ENCODE measurements around the gene LRRC75A.

LRRC75A gene

GRCh38 chr17:16427020-16427419 is 65.0 kb downstream of the LRRC75A start:
- TF ChIP-seq, protein P1, sequence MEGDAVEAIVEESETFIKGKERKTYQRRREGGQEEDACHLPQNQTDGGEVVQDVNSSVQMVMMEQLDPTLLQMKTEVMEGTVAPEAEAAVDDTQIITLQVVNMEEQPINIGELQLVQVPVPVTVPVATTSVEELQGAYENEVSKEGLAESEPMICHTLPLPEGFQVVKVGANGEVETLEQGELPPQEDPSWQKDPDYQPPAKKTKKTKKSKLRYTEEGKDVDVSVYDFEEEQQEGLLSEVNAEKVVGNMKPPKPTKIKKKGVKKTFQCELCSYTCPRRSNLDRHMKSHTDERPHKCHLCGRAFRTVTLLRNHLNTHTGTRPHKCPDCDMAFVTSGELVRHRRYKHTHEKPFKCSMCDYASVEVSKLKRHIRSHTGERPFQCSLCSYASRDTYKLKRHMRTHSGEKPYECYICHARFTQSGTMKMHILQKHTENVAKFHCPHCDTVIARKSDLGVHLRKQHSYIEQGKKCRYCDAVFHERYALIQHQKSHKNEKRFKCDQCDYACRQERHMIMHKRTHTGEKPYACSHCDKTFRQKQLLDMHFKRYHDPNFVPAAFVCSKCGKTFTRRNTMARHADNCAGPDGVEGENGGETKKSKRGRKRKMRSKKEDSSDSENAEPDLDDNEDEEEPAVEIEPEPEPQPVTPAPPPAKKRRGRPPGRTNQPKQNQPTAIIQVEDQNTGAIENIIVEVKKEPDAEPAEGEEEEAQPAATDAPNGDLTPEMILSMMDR (IDR thresholded peaks at IDR 0.05; ENCODE audit: low read depth, low read length, missing control alignments): no peak
- no peak for DNase-seq (ENCODE audit: low read depth)
- no peak overlapping the region for H3K4me3 ChIP-seq (ENCODE audit: low read depth, low read length)

DNA sequence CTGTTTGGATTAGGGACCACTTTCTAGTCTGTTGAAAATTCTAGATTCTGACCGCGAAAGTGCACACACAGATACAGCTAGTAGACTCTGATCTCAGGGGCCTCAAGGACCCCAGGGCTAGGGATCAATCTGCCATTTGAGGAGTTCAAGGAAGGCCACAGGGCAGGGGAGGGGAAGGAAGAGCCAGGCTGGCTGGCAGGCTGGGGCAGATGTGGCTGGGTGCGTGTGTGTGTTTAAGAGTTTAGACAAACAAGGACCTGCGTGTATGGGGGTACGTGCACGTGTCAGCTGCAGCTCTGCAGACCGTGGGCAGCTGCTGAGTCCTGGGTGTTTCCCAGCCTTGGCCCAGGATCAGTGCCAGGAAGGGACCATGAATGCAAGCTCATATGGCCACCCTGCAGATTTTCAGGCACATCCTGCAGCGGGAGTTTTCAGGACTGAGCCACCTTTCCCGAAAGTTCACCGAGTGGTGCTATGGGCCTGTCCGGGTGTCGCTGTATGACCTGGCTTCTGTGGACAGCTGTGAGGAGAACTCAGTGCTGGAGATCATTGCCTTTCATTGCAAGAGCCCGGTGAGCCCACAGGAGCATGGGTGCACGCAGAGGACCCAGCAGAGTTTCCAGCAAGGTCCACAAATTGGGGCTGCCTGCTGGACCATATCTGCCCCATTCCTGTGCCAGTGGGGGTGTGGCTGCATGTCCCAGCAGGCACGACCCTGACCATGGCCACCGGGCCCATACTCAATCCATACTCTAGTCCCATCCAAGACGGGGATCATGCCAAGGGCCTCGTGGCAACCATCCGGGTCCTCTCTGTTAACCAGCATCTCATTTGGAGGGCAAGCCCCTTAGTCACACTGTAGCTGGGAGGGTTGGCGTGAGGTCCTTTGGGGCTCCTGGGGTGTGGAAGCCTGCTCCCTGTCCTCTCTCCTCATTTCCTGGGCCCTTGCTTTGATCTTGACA is 66.0 kb downstream of the LRRC75A start:
- TF ChIP-seq, protein P1 (IDR thresholded peaks at IDR 0.05; ENCODE audit: low read depth, low read length, missing control alignments): no peak
- H3K4me3 ChIP-seq (ENCODE audit: low read depth, low read length): no peak overlapping the region
- no peak for DNase-seq (ENCODE audit: low read depth)

GRCh38 chr17:16425202-16425601 is 66.8 kb downstream of the LRRC75A start:
- TF ChIP-seq, protein P1 (IDR thresholded peaks at IDR 0.05; ENCODE audit: low read depth, low read length, missing control alignments): no peak
- DNase-seq (ENCODE audit: low read depth): no peak
- H3K4me3 ChIP-seq (ENCODE audit: low read depth, low read length): no peak overlapping the region

GRCh38 chr17:16423226-16423872 is 68.6 kb downstream of the LRRC75A start:
- no peak overlapping the region for H3K4me3 ChIP-seq (ENCODE audit: low read depth, low read length)
- DNase-seq (ENCODE audit: low read depth): no peak
- TF ChIP-seq, protein P1 (IDR thresholded peaks at IDR 0.05; ENCODE audit: low read depth, low read length, missing control alignments): no peak

GRCh38 chr17:16422416-16422815 is 69.6 kb downstream of the LRRC75A start:
- no peak overlapping the region for H3K4me3 ChIP-seq (ENCODE audit: low read depth, low read length)
- TF ChIP-seq, protein P1 (IDR thresholded peaks at IDR 0.05; ENCODE audit: low read depth, low read length, missing control alignments): no peak
- DNase-seq (ENCODE audit: low read depth): no peak

DNA sequence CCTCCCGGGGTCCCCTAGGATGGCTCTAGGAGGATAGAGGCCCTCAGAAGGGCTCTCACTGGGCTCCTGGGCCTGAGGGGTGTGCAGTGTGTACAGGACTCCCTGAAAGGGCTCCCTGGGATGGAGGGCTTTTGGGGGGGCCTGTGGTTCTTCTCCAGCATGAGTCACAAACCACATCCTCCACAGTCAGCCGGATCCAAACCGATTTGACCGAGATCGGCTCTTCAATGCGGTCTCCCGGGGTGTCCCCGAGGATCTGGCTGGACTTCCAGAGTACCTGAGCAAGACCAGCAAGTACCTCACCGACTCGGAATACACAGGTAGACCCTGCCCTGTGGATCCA is 72.1 kb downstream of the LRRC75A start:
- TF ChIP-seq, protein P1 (IDR thresholded peaks at IDR 0.05; ENCODE audit: low read depth, low read length, missing control alignments): no peak
- H3K4me3 ChIP-seq (ENCODE audit: low read depth, low read length): peak overlapping the region; percentile 17

More for the DNA sequence above, 72.1 kb downstream of the LRRC75A start:
- DNase-seq (ENCODE audit: low read depth): no peak

All from GM12864 (cell line).